ENCODE measurements around the gene STAM. TPM values are rescaled to one million over a fixed set of nuclear protein-coding genes. Genes with fewer than 3 reads are reported as not detected.

STAM gene
- polyA plus RNA-seq, 1 of the 3 experiments (the other 2 are of a cell fraction), result 19.1 TPM

- TF ChIP-seq USF2 (IDR thresholded peaks at IDR 0.05; ENCODE audit: borderline replicate concordance, low read depth, low read length) (no peak), USF1 (IDR thresholded peaks at IDR 0.05; ENCODE audit: borderline replicate concordance, low read depth) (no peak), EP300 (IDR thresholded peaks at IDR 0.05; ENCODE audit: borderline replicate concordance in 1 of 2, low read depth in 1 of 2, low read length in 1 of 2) (no peak), RCOR1 (IDR thresholded peaks at IDR 0.05; ENCODE audit: low read length) (no peak), ELF1 (IDR thresholded peaks at IDR 0.05) (no peak)
Observed at GRCh38 chr10:17657103-17657500, 13.2 kb downstream of the STAM start (continued).

GRCh38 chr10:17659365-17659764 lies 15.4 kb downstream of the STAM start:
- Histone ChIP-seq H3K27ac (ENCODE audit: low read depth in 2 of 2, low read length in 1 of 2) (no peak overlapping the region), H3F3A (replicated peaks; ENCODE audit: insufficient read depth) (peaks cover 24% of the 10 kb centered on the region), H2AFZ (ENCODE audit: low read depth) (no peak overlapping the region), H3K4me3 (ENCODE audit: low read depth in 2 of 2, low read length in 1 of 2) (no peak overlapping the region), H3K9me3 (peaks cover 8% of the 10 kb centered on the region), H4K20me1 (ENCODE audit: insufficient read depth) (no peaks in the 10 kb centered on the region), H3K36me3 (replicated peaks in 1 of 2; ENCODE audit: control insufficient read depth in 1 of 2, insufficient read depth in 2 of 2, low read length in 1 of 2) (peaks cover 8 to 11% of the 10 kb centered on the region in 2 experiments), H3K79me2 (ENCODE audit: insufficient read depth) (peaks cover 91% of the 10 kb centered on the region), H3K4me1 (ENCODE audit: control insufficient read depth in 1 of 2, insufficient read depth in 2 of 2, low read depth in 1 of 2, low read length in 1 of 2) (peaks cover 0 to 10% of the 10 kb centered on the region in 2 experiments; a peak in 3 of 4 replicates), H3K4me2 (no peak overlapping the region), H3K9me2 (no peaks in the 10 kb centered on the region), H3K27me3 (ENCODE audit: insufficient read depth) (no peaks in the 10 kb centered on the region), H3K9ac (no peak overlapping the region)
- DNase-seq, result no peak
- ChIA-PET POLR2A (no interaction called here), CTCF (no interaction called here)
- 91% methylated on average over 4 of the region's 4 CpGs for WGBS (ENCODE audit: low lambda C conversion rate)
- TF ChIP-seq MAX (IDR thresholded peaks at IDR 0.05; ENCODE audit: low read depth) (no peak), MXI1 (IDR thresholded peaks at IDR 0.05; ENCODE audit: low read depth, low read length) (no peak), POLR2AphosphoS5 (IDR thresholded peaks at IDR 0.05; ENCODE audit: low read depth, low read length) (no peak), MEF2A (IDR thresholded peaks at IDR 0.05; ENCODE audit: borderline replicate concordance, low read depth) (no peak), CHD2 (IDR thresholded peaks at IDR 0.05; ENCODE audit: low read length, partially characterized antibody) (no peak), YY1 (IDR thresholded peaks at IDR 0.05; ENCODE audit: low read depth) (no peak), FOSL2 (IDR thresholded peaks at IDR 0.05; ENCODE audit: borderline replicate concordance, low read depth) (no peak), NRF1 (IDR thresholded peaks at IDR 0.05; ENCODE audit: low read depth, low read length) (no peak), GABPA (IDR thresholded peaks at IDR 0.05; ENCODE audit: low read depth) (no peak), FOXM1 (IDR thresholded peaks at IDR 0.05; ENCODE audit: low read depth) (no peak), EZH2phosphoT487 (IDR thresholded peaks at IDR 0.05; ENCODE audit: borderline replicate concordance, low read depth) (no peak), PBX3 (IDR thresholded peaks at IDR 0.05) (no peak), SIN3A (IDR thresholded peaks at IDR 0.05; ENCODE audit: borderline replicate concordance, low read depth, low read length) (no peak), IRF3 (IDR thresholded peaks at IDR 0.05; ENCODE audit: low read depth, low read length) (no peak), USF2 (IDR thresholded peaks at IDR 0.05; ENCODE audit: borderline replicate concordance, low read depth, low read length) (no peak)

Measured in SK-N-SH (cell line).